VCaP (cell line): Measurements from ENCODE around the gene SLC16A2.

Source experiments
- H3K27ac ChIP-seq: fragments of 450-650 bp; 2 replicates; pipeline ENCODE4 v1.5.1; 2017
- CTCF ChIP-seq: fragments of 450-650 bp; conservative IDR thresholded peaks from 2 replicates; pipeline ENCODE4 v1.5.1; 2017; ENCODE audit warnings: mild to moderate bottlenecking, moderate library complexity

SLC16A2 gene

GRCh38 chrX:74519870-74520269, 98.6 kb downstream of the SLC16A2 start:
- no peak for TF ChIP-seq CTCF
- no peak overlapping the region for H3K27ac ChIP-seq

- H3K27ac ChIP-seq = no peak overlapping the region
- no peak for TF ChIP-seq CTCF
Observed at GRCh38 chrX:74520291-74520690, 99.0 kb downstream of the SLC16A2 start.

- no peak for TF ChIP-seq CTCF
- H3K27ac ChIP-seq = no peak overlapping the region
Observed at GRCh38 chrX:74520896-74521295, 99.6 kb downstream of the SLC16A2 start.

GRCh38 chrX:74521961-74522751, 100.9 kb downstream of the SLC16A2 start:
- no peak overlapping the region for H3K27ac ChIP-seq
- TF ChIP-seq CTCF = no peak

DNA sequence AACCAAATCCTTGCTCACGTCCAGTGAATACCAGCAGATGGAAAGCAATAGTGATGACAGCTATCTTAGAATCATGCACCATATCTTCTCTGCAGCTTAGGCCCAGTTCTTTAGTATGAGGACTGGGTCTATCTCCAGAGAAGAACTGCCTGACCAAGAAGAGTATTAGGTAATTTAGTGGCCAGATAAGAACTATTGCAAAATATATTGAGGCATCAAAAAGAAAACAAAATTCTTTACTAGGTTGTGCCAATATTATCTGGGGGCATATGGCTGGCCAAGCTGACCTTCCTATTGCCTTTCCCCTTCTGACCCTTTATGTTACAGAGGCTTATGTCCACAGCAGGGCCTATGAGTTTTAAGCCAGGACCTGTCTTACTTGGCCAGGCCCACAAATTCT, 101.9 kb downstream of the SLC16A2 start:
- H3K27ac ChIP-seq = no peak overlapping the region
- no peak for TF ChIP-seq CTCF

DNA sequence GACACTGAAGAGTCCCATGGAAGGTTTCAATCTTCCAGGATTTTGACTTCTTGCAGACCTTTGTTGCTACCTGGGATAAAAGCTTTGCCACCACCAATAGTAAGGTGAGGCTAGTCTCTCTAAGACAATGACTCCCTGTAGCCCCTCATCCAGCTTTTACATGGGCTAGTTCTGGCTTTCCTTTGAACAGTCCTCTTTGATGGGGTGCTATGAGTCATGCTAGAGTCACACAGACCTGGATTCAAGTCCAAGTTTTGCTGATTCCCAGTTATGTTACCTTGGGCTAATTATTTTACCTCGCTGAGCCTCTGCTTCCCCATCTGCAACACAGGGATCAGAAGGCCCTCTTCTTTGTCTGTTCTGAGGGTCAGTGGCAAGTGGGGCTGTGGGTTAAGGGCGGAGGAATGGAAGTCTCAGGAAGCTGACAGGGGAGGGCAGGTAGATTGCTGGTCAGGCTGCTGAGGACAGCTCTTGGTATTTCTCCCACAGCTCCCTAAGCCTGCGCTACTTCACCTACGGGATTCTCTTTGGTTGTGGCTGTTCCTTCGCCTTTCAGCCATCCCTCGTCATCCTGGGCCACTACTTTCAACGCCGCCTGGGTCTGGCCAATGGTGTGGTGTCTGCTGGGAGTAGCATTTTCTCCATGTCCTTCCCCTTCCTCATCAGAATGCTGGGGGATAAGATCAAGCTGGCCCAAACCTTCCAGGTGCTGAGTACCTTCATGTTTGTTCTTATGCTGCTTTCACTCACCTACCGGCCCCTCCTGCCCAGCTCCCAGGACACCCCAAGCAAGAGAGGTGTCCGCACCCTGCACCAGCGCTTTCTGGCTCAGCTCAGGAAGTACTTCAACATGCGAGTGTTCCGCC, 102.8 kb downstream of the SLC16A2 start:
- H3K27ac ChIP-seq = no peak overlapping the region
- TF ChIP-seq CTCF = no peak

DNA sequence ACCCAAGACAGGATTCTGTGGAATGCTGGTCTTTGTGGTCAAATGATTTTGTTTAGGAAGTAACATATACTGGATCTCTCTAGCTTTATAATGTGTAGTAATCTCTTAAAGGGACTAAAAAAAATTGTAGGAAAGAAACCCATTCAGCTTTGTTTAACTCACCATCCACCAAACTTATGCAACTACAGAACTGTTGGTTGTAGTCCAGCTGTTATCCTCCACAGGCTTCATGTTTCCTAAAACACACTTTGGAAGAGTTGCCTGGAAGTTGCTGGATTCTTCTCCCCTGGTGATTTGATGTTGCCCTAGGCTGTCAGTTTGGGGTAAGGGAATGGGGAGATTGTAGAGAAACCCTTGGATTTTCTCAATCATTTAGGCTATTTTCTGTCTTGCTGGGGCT, 103.8 kb downstream of the SLC16A2 start:
- no peak for TF ChIP-seq CTCF
- H3K27ac ChIP-seq = no peak overlapping the region
